ENCODE results near the gene SMOC2.

DNA sequence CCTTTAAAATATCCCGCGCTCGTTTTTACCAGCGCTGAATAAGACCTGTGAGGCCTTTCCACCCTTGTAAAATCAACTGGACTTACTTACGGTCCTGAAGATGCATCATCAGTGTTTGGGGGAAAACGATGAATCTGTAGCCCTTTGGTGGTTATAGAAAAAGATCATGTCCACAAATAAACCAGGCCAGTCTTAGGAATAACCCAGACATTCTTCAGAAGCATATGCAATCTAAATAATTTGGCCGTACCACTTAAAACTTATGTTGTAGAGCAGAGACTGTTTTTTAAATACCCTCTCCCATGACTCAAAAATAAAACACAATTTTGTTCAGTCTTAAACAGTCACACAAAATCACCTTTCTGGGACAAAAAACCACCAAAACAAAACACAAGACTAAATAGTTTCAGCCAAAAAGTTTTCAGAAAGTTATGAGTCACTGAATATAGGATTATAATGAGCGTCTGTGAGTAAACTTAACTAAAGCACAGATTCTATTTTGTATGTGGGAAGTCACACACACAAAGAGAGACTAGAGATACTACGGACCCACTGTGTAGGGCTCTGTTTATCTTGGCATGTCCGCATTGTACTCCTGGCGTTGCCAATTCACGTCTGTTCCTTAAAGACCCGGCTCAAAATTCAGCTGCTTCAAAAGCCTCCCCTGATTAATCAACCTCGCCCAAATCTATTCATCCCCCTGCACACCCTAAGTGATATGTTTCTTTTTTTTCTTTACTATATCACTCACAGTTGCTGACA, 26.5 kb upstream of the SMOC2 start:
- TF ChIP-seq POLR2A (IDR thresholded peaks at IDR 0.05; ENCODE audit: low read depth, low read length) (no peak), CTCF (conservative IDR thresholded peaks at IDR 0.05; ENCODE audit: low read depth, low read length) (no peak), CEBPB (IDR thresholded peaks at IDR 0.05; ENCODE audit: low read depth, low read length) (no peak), RAD21 (IDR thresholded peaks at IDR 0.05; ENCODE audit: low read length) (no peak)

Data from IMR-90 (cell line).